ENCODE data around the gene FGD5.

The FGD5 gene

GRCh38 chr3:14911651-14912050, 92.9 kb downstream of the FGD5 start:
- no peak for DNase-seq

DNA sequence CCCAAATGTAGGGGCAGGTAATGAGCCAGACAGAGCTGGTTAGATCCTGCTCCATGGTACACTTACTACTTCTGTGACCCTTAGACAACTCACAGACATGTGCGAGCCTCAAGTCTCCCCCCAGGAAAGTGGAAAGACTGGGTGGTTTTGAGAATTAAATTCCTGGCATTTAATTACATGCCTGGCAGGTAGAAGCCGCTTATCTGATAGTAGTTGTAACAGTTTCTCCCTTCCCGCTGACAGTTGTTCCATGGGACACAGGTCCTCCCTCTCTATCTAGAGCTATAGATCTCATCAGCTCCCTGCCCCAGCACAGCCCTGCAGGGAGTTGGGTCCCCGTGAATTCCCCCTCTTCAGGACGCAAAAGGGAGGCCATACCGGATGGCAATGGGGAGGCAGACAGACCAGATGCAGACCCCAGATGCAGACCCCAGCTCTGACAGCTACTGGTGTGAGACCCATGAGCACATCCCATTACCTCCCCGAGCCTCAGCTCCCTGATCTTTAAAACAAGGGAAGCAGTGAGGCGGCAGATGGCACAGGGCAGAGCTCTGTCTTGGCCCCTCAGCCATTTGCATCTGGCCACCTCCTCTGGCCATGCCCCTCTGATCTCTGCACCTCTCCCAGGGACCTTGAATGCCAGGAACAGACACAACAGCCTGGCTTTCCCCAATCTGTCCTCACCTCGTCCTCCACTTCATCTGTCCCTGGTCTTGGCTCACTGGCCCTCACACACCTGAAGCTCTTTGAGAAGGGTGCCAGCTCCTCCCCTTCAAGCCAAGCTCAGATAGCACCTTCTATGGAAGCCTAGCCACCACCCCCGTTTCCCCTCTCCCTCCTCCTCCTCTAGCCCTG, 94.5 kb downstream of the FGD5 start:
- DNase-seq = no peak

GRCh38 chr3:14913926-14914778, 95.4 kb downstream of the FGD5 start:
- no peak for DNase-seq

- DNase-seq = no peak
Measured at GRCh38 chr3:14914779-14915117, 96.0 kb downstream of the FGD5 start.

- DNase-seq = peak; percentile 35
Measured at GRCh38 chr3:14915636-14916222, 97.0 kb downstream of the FGD5 start.

GRCh38 chr3:14918356-14918860, 99.6 kb downstream of the FGD5 start:
- no peak for DNase-seq

- DNase-seq = no peak
Measured at GRCh38 chr3:14920536-14920935, 101.8 kb downstream of the FGD5 start.

- peak; percentile 82 for DNase-seq
Measured at GRCh38 chr3:14921034-14921616, 102.4 kb downstream of the FGD5 start.

GRCh38 chr3:14921811-14922705, 103.3 kb downstream of the FGD5 start:
- DNase-seq = no peak

DNA sequence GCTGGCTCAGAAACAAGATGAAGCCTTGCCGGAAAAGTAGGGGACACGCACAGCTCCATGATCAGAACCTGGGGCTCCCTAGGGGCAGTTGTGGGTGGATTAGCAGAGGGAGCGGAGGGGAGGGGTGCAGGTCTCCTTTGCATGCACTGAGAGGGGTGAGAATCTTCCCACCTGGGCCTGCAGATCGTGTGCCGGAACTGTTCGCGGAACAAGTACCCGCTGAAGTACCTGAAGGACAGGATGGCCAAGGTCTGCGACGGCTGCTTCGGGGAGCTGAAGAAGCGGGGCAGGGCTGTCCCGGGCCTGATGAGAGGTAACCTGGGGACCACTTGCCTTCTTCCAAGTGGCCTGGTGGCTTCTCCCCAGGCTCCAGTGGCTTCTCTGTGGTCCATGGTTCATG, 104.1 kb downstream of the FGD5 start:
- no peak for DNase-seq

GRCh38 chr3:14923476-14923875, 104.7 kb downstream of the FGD5 start:
- no peak for DNase-seq

DNA sequence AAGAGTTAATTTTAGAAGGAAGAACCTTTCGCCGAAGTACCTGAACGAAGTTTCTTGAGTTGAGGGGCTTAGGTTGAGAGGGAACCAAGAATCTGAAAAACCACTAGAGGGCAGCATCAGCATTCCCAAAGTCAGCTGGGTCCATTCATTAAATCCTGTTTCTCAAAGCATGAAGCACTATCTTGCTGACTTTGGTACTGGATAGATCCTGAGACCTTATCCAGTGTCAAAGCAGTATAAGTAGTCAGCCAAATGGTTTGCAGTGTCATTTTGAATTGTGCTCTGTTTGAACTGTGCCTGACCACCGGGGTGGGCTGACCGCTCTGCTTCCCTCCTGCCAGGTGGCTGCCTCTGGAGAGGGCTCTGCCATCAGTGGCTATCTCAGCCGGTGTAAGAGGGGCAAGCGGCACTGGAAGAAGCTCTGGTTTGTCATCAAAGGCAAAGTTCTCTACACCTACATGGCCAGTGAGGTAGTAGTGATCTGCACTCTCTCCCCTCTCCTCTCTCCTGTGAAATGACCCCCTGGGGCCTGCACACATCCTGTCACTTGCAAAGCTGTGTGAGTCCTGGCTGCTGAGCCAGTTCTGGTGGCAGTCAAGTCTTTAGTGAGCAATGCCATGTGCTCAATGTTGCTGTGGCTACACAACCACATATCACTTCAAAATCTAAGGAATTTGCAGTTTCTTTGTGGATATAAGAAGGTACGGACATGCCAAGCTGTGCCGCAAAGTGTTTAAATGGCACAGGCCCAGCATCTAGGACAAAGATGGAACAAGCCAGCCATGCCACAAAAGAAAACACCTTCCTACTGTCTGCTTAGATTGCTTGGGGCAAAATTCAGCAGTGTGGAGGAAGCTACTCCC, 107.2 kb downstream of the FGD5 start:
- DNase-seq = peak; percentile 54

DNA sequence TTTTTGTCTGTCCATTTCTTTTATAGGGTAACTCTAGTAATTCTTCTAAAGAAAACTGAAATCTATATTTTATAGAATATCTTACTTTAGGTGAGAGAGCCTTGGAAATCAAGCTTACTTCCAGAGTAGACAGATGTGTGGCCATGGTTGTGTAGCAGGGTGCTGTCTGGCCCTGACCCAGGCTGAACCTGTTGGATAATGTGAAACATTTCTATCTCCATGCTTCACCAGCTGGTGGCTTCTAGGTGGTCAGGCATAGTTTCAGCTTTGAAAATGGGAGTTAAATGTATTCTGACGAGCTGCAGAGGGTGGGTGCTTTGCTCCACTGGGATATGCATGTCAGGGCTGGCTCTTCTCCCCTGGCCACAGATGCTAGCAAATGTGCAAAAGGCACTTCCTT, 107.8 kb downstream of the FGD5 start:
- DNase-seq = no peak

- DNase-seq = no peak
Measured at GRCh38 chr3:14927308-14927707, 108.5 kb downstream of the FGD5 start.

- DNase-seq = no peak
Measured at GRCh38 chr3:14929310-14930074, 110.7 kb downstream of the FGD5 start.

DNA sequence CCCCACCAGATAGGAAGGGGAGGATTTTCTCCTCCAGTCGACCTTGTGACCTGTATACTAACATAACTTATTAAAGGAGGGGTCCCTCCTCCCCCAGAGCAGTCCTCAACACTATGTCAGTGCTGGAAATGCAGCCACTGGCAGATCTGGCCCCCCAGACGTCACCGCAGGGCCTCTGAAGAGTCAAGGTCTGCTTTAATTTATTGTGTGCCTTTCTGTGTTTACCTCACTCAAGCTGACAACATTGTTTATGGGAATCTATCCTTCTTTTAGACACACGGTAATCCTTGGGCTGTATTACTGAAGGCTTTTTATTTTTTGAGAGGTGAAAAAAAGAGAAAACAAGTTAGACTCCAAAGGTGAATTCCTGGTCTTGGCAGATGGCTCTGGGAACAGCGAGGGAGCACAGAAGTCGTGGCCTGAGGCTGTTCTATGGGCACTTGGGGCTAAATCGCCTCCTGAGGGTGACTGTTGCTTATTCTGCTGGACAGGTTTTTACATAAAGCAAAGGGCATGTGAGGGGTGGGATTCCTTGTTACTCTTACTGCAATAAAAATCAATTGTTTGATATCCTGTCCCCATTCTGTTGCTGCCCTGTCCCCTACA, 115.2 kb downstream of the FGD5 start:
- DNase-seq = no peak

- DNase-seq = no peak
Measured at GRCh38 chr3:14935592-14936345, 117.0 kb downstream of the FGD5 start.

DNA sequence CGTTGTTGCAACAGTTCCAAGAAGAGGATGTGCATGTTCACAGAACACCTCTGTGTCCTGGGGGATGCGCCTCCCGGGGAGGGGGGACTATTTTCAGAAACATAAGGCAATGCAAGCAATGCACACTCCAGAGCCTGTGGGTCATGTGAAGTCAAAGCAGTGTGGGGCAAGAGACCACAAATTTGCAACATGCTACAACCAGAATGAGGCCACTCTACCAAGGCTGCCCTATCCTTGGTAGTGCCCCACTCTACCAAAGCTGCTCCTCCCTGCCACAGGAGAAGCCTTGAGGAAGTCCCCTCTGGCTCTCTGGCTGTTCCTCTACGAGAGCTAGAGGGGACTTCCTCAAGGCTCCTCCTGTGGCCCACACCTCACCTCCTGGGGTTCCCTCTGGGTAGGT, 120.2 kb downstream of the FGD5 start:
- no peak for DNase-seq

DNA sequence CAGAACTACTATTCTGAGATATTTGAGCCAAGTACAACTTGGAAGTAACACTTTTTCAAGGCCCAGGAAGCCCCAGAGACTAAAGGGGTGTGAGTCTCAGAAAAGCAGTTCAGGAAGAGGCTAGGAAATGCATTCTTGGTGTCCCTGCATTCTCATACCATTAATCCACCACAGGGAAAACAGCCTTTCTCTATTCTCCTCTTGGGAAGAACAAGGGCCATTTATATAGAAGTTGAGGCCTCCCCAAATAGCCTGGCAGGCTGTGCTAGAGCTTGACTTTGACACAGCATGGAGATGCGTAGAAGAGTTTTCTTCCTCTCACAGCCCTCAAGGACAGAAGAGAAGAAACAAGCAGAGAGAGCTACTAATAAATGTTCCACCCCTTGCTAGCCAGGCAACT, 123.1 kb downstream of the FGD5 start:
- DNase-seq = no peak

All from CD4-positive, alpha-beta T cell treated with Interleukin-10 for 1 hour (primary cell).